ENCODE measurements around the gene FCHO2. TPM values are rescaled to one million over a fixed set of nuclear protein-coding genes. Genes with fewer than 3 reads are reported as not detected.

The FCHO2 gene, protein sequence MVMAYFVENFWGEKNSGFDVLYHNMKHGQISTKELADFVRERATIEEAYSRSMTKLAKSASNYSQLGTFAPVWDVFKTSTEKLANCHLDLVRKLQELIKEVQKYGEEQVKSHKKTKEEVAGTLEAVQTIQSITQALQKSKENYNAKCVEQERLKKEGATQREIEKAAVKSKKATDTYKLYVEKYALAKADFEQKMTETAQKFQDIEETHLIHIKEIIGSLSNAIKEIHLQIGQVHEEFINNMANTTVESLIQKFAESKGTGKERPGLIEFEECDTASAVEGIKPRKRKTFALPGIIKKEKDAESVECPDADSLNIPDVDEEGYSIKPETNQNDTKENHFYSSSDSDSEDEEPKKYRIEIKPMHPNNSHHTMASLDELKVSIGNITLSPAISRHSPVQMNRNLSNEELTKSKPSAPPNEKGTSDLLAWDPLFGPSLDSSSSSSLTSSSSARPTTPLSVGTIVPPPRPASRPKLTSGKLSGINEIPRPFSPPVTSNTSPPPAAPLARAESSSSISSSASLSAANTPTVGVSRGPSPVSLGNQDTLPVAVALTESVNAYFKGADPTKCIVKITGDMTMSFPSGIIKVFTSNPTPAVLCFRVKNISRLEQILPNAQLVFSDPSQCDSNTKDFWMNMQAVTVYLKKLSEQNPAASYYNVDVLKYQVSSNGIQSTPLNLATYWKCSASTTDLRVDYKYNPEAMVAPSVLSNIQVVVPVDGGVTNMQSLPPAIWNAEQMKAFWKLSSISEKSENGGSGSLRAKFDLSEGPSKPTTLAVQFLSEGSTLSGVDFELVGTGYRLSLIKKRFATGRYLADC
- total RNA-seq (2021) = 2.5 and 5.8 TPM in 2 replicates
- Bru-seq, nascent RNA = percentile 52 among the genes with signal in this experiment
- BruChase-seq, experiment 1, labeled RNA remaining after a 2-hour chase = percentile 54 among the genes with signal in this experiment
- percentile 40 among the genes with signal in this experiment for BruChase-seq, experiment 2, labeled RNA remaining after a 6-hour chase
- long read RNA-seq, partial matches to known transcripts = 1 of 2 reads
- long read RNA-seq, other reads (novel, unspliced or antisense) = 1 of 2 reads

DNA sequence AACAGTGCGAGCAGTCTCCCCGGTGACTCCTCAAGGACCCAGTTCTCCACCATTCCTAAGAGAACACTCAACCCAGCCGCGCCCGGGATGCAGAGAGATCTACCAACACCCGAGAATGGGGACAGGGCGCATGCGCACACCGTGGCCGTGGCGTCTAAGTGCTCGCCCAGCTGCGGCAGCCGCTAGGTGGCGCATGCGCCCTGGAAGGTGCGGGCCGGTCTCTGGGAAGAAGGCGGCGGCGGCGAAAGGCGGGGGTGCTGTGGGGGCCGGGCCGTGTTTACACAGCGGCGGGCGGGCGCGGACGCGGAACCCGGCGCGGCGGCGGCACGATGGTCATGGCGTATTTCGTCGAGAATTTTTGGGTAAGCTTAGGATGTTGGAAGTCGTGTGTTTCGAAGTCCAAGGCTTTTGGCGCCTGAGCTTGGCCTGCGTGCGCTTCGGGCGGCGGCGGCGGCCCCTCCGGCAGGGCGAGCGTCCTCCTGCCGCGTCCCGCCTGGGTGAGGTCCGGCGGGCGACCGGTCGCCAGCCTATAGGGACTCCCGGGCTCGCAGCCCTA, at the start of gene FCHO2:
FCHO2 (plus strand) TSS at position 274 of the 556 bp plus-strand sequence; CDS start at position 330, 56 bp downstream.
- H3K27ac ChIP-seq (ENCODE audit: low read depth, low read length, poor library complexity, severe bottlenecking) = peak within 1 kb of the TSS; percentile 54
- ChIA-PET CTCF (interaction anchor here (1.6 kb wide), 1 partner anchor 246 kb away, joined by 4 read pairs; no protein-coding TSS in a partner anchor), POLR2A (ENCODE audit: low non-redundant PET) (no interaction called here)
- no peak for TF ChIP-seq EZH2 (IDR thresholded peaks at IDR 0.05; ENCODE audit: borderline replicate concordance, low read depth, low read length, poor library complexity, severe bottlenecking)
- TF ChIP-seq, protein P1, sequence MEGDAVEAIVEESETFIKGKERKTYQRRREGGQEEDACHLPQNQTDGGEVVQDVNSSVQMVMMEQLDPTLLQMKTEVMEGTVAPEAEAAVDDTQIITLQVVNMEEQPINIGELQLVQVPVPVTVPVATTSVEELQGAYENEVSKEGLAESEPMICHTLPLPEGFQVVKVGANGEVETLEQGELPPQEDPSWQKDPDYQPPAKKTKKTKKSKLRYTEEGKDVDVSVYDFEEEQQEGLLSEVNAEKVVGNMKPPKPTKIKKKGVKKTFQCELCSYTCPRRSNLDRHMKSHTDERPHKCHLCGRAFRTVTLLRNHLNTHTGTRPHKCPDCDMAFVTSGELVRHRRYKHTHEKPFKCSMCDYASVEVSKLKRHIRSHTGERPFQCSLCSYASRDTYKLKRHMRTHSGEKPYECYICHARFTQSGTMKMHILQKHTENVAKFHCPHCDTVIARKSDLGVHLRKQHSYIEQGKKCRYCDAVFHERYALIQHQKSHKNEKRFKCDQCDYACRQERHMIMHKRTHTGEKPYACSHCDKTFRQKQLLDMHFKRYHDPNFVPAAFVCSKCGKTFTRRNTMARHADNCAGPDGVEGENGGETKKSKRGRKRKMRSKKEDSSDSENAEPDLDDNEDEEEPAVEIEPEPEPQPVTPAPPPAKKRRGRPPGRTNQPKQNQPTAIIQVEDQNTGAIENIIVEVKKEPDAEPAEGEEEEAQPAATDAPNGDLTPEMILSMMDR (conservative IDR thresholded peaks at IDR 0.05; ENCODE audit: low read depth, low read length) = peak; percentile 85
- intact Hi-C loops (cut with micrococcal nuclease; ENCODE audit: unreplicated experiment) = loop anchor here (10.0 kb wide), 1 partner anchor 259 kb away; no protein-coding TSS in a partner anchor
- H3K36me3 ChIP-seq (ENCODE audit: insufficient read depth, low read length, poor library complexity, severe bottlenecking) = no peaks in the 10 kb centered on the region
- peak; percentile 96 for DNase-seq (ENCODE audit: low spot score)
- H3K4me1 ChIP-seq (ENCODE audit: insufficient read depth, low read length, poor library complexity, severe bottlenecking) = peaks cover 5% of the 10 kb centered on the region
- no TSS peak for BruUV-seq (replicated peaks)
- H3K4me3 ChIP-seq (ENCODE audit: low read depth, low read length, poor library complexity, severe bottlenecking) = peak within 1 kb of the TSS; percentile 72
- H3K27me3 ChIP-seq (replicated peaks; ENCODE audit: insufficient read depth, low read depth, low read length, poor library complexity) = peaks cover 37% of the 10 kb centered on the region
- H3K9me3 ChIP-seq (ENCODE audit: low read depth, low read length, poor library complexity, severe bottlenecking) = no peaks in the 10 kb centered on the region

DNA sequence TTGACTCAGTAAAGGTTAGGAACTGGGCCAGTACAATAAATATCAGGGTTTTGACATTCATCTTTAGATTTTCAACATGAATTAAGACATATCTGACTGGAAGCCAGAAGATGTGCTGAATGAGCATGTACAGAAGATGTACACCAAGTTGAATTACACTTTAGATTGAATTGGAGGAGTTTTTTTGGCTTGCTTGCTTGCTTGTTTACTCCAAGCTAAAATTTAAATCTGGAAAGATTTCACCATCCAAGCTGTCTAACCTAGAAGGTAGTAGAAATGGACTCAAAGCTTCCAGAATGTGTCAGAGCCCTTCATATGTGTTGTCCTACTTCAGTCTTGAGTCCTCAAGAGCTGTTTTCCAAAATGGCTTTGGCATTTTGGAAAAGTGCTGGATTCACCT, 49.0 kb upstream of the FCHO2 start:
- intact Hi-C loops (cut with micrococcal nuclease; ENCODE audit: unreplicated experiment) = no loop called here
- POLR2A ChIA-PET (ENCODE audit: low non-redundant PET) = no interaction called here
- H3K36me3 ChIP-seq (ENCODE audit: insufficient read depth, low read length, poor library complexity, severe bottlenecking) = peaks cover 77% of the 10 kb centered on the region
- H3K27me3 ChIP-seq (replicated peaks; ENCODE audit: insufficient read depth, low read depth, low read length, poor library complexity) = no peaks in the 10 kb centered on the region
- no peak overlapping the region for H3K27ac ChIP-seq (ENCODE audit: low read depth, low read length, poor library complexity, severe bottlenecking)
- BruUV-seq (replicated peaks) = no TSS peak
- CTCF ChIA-PET = no interaction called here
- no peak overlapping the region for H3K4me3 ChIP-seq (ENCODE audit: low read depth, low read length, poor library complexity, severe bottlenecking)
- DNase-seq (ENCODE audit: low spot score) = no peak
- TF ChIP-seq EZH2 (IDR thresholded peaks at IDR 0.05; ENCODE audit: borderline replicate concordance, low read depth, low read length, poor library complexity, severe bottlenecking) = no peak
- TF ChIP-seq, protein P1 (conservative IDR thresholded peaks at IDR 0.05; ENCODE audit: low read depth, low read length) = no peak
- H3K9me3 ChIP-seq (ENCODE audit: low read depth, low read length, poor library complexity, severe bottlenecking) = no peaks in the 10 kb centered on the region
- H3K4me1 ChIP-seq (ENCODE audit: insufficient read depth, low read length, poor library complexity, severe bottlenecking) = no peaks in the 10 kb centered on the region

DNA sequence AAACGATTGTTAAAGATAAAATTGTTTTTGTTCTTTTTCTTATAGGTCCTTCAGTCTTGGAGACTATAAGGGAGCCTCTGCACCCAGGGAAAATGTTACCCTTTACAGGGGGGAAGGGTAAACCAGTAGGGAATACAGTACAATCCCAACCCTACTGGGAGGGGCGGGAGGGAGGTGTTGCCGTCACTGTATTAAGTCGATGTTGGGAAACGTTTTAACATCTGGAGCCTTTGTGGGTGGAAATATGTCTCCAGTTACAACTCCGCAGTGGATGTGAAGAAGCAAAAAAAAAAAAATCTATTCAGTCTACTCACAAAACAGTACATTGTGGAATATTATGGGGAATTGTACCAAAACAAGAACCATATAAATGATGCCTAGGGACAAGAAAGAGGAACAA, 47.2 kb upstream of the FCHO2 start:
- ChIA-PET CTCF (interaction anchor here (0.7 kb wide), 1 partner anchor 9 kb away, joined by 3 read pairs; no protein-coding TSS in a partner anchor), POLR2A (ENCODE audit: low non-redundant PET) (no interaction called here)
- Histone ChIP-seq H3K9me3 (ENCODE audit: low read depth, low read length, poor library complexity, severe bottlenecking) (no peaks in the 10 kb centered on the region), H3K4me3 (ENCODE audit: low read depth, low read length, poor library complexity, severe bottlenecking) (no peak overlapping the region), H3K36me3 (ENCODE audit: insufficient read depth, low read length, poor library complexity, severe bottlenecking) (peaks cover 65% of the 10 kb centered on the region), H3K27ac (ENCODE audit: low read depth, low read length, poor library complexity, severe bottlenecking) (no peak overlapping the region), H3K27me3 (replicated peaks; ENCODE audit: insufficient read depth, low read depth, low read length, poor library complexity) (no peaks in the 10 kb centered on the region), H3K4me1 (ENCODE audit: insufficient read depth, low read length, poor library complexity, severe bottlenecking) (no peaks in the 10 kb centered on the region)
- intact Hi-C loops (cut with micrococcal nuclease; ENCODE audit: unreplicated experiment) = no loop called here
- TF ChIP-seq, protein P1 (conservative IDR thresholded peaks at IDR 0.05; ENCODE audit: low read depth, low read length) = no peak
- no peak for TF ChIP-seq EZH2 (IDR thresholded peaks at IDR 0.05; ENCODE audit: borderline replicate concordance, low read depth, low read length, poor library complexity, severe bottlenecking)
- BruUV-seq (replicated peaks) = TSS peak; percentile 51
- DNase-seq (ENCODE audit: low spot score) = no peak

Measured in A673 (cell line).